Neural progenitor cell (in vitro differentiated cells): ENCODE results near the gene UACA.

Source experiments
- CTCF ChIP-seq: fragments of 200-600 bp; sonication (generic); IDR thresholded peaks from 2 replicates; pipeline ENCODE4 v1.5.1; 2017; ENCODE audit warnings: antibody characterized with exemption, mild to moderate bottlenecking
- EZH2 ChIP-seq: fragments of 200-600 bp; sonication (generic); IDR thresholded peaks from 2 replicates; pipeline ENCODE4 v1.6.1; 2017; ENCODE audit warnings: antibody characterized with exemption, mild to moderate bottlenecking, moderate library complexity
- EZH2phosphoT487 ChIP-seq: fragments of 200-600 bp; sonication (generic); IDR thresholded peaks from 2 replicates; pipeline ENCODE4 v1.6.1; 2017; ENCODE audit warnings: antibody characterized with exemption

- no peak for TF ChIP-seq CTCF
- no peak for TF ChIP-seq EZH2
- TF ChIP-seq EZH2phosphoT487: no peak
Measured at GRCh38 chr15:70726753-70727152, 36.6 kb downstream of the UACA start.
